Glutamatergic neuron (in vitro differentiated cells): ENCODE data around the gene OR3A3. TPM values are rescaled to one million over a fixed set of nuclear protein-coding genes. Genes with fewer than 3 reads are reported as not detected.
"Not testable (repeated sequence)": the region's sequence is repeated elsewhere in the genome, so short reads cannot be mapped to it uniquely, and the experiment has no call there.

Source experiments
- DNase-seq: peaks from one replicate; pipeline ENCODE4 v3.0.0; 2022
- H3K27ac Mint-ChIP-seq: one replicate; pipeline ENCODE4 v1.8.0; 2020; ENCODE audit warnings: mild to moderate bottlenecking, mixed read lengths, inconsistent platforms; ENCODE audit not compliant: unreplicated experiment
- H3K27me3 Mint-ChIP-seq: one replicate; pipeline ENCODE4 v1.8.0; 2020; ENCODE audit warnings: mild to moderate bottlenecking, moderate library complexity, mixed read lengths, inconsistent platforms; ENCODE audit not compliant: unreplicated experiment
- H3K36me3 Mint-ChIP-seq: one replicate; pipeline ENCODE4 v1.8.0; 2020; ENCODE audit warnings: mild to moderate bottlenecking, mixed read lengths, inconsistent platforms; ENCODE audit not compliant: unreplicated experiment
- H3K4me1 Mint-ChIP-seq: one replicate; pipeline ENCODE4 v1.8.0; 2020; ENCODE audit warnings: mild to moderate bottlenecking, low read depth, mixed read lengths, inconsistent platforms; ENCODE audit not compliant: unreplicated experiment
- H3K4me3 Mint-ChIP-seq: one replicate; pipeline ENCODE4 v1.8.0; 2020; ENCODE audit warnings: mild to moderate bottlenecking, mixed read lengths, inconsistent platforms; ENCODE audit not compliant: unreplicated experiment
- H3K9me3 Mint-ChIP-seq: one replicate; pipeline ENCODE4 v1.8.0; 2020; ENCODE audit warnings: mild to moderate bottlenecking, moderate library complexity, mixed read lengths, inconsistent platforms; ENCODE audit not compliant: unreplicated experiment
- total RNA-seq: library from RNA; stranded (reverse); fragmentation: NEBNext Ultra II Directional; extraction: Animal tissue kit (Norgen Biotek cat#: 25700); gene quantifications from one replicate; pipeline ENCODE4 v1.2.1, GENCODE V29; 2021; ENCODE audit not compliant: unreplicated experiment
- TF ChIP-seq, protein P1 (sequence below): fragments of 200-600 bp; sonication (generic); IDR thresholded peaks from one replicate; pipeline ENCODE4 v1.5.0; 2021; ENCODE audit not compliant: partially characterized antibody, unreplicated experiment

The OR3A3 gene
- total RNA-seq, 1 donor from 2014 or later: not detected

DNA sequence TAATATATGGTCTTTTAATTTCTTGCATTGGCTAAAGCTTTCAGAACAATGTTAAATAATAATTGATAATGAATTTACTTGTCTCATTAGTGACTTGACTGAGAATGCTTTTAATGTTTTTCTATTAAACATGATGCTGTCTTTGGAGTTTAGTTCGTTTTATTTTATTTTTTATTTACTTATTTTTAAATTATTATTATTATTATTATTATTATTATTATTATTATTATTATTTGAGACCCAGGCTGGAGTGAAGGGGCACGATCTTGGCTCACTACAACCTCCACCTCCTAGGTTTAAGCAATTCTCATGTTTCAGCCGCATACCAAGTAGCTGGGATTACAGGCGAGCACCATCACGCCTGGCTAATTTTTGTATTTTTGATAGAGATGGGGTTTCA lies 4.4 kb downstream of the OR3A3 start:
- Mint-ChIP-seq H3K36me3 (no peaks in the 10 kb centered on the region), H3K4me1 (no peaks in the 10 kb centered on the region), H3K27ac (no peak overlapping the region), H3K27me3 (no peaks in the 10 kb centered on the region), H3K9me3 (no peaks in the 10 kb centered on the region), H3K4me3 (no peak overlapping the region)
- TF ChIP-seq, protein P1, sequence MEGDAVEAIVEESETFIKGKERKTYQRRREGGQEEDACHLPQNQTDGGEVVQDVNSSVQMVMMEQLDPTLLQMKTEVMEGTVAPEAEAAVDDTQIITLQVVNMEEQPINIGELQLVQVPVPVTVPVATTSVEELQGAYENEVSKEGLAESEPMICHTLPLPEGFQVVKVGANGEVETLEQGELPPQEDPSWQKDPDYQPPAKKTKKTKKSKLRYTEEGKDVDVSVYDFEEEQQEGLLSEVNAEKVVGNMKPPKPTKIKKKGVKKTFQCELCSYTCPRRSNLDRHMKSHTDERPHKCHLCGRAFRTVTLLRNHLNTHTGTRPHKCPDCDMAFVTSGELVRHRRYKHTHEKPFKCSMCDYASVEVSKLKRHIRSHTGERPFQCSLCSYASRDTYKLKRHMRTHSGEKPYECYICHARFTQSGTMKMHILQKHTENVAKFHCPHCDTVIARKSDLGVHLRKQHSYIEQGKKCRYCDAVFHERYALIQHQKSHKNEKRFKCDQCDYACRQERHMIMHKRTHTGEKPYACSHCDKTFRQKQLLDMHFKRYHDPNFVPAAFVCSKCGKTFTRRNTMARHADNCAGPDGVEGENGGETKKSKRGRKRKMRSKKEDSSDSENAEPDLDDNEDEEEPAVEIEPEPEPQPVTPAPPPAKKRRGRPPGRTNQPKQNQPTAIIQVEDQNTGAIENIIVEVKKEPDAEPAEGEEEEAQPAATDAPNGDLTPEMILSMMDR: no peak
- DNase-seq: no peak

DNA sequence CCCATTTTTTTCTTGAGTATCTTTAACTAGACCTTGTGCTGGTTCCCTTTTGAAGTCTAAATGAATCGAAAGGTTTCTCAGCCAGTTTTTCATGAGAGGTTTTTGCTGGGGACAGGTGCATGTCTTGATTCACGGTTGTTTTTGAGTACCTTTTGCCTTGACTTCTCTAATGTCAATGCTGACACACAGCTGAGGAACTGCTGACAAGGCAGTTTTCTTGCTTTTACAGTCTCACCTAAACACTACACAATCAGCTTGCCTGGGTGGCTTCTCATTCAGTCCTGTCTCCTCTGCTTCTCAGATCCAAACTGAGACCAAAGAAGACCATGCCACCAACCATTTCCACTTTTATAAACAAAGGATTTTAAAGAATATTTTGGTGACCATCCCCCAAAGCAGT lies 7.1 kb downstream of the OR3A3 start:
- Mint-ChIP-seq H3K4me1 (no peaks in the 10 kb centered on the region), H3K36me3 (no peaks in the 10 kb centered on the region), H3K4me3 (no peak overlapping the region), H3K27me3 (no peaks in the 10 kb centered on the region), H3K9me3 (no peaks in the 10 kb centered on the region), H3K27ac (no peak overlapping the region)
- no peak for DNase-seq
- TF ChIP-seq, protein P1: no peak

DNA sequence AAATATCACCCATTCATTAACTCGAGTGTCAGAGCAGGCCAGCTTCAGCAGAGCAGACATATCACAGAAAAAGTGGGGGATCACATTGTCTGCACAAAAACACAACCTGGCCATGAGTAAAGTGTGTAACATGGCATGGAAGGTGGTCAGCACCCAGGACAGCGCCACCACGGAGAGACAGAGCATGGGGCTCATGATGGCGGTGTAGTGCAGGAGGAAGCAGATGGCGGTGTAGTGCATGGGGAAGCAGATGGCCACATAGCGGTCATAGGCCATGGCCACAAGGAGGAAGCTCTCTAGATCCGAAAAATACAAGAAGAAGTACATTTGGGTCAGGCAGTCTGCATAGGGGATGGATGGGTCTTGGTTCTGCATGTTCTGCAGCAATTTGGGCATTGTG lies 22.0 kb downstream of the OR3A3 start:
- not testable (repeated sequence) for H3K9me3 Mint-ChIP-seq, H3K4me1 Mint-ChIP-seq, H3K27ac Mint-ChIP-seq, H3K27me3 Mint-ChIP-seq, DNase-seq, H3K36me3 Mint-ChIP-seq, H3K4me3 Mint-ChIP-seq

DNA sequence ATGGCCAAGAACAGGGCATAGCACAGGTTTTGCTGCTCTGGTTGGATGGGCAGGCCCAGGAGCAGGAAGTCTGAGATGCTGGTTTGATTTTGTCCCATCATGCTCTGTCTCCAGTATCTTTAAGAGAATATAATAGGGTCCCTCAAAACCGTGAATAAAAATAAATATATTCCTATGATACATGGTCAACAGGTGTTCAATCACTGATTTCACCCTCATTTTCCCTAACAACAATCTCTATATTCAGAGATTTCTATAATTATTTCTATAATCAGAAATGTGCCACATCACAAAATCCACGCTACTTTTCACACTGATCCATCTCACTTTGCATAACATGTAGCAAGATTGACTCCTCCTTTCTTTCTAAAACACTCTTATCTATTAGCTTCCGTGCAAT lies 22.6 kb downstream of the OR3A3 start, which contains the start of gene OR1E2:
OR1E2 (minus strand) TSS at position 101 of the 400 bp plus-strand sequence; CDS start at position 101, 0 bp downstream.
- Mint-ChIP-seq H3K36me3 (no peaks in the 10 kb centered on the region), H3K4me3 (no peak within 1 kb of the TSS), H3K9me3 (peaks cover 2% of the 10 kb centered on the region), H3K27ac (no peak within 1 kb of the TSS), H3K27me3 (no peaks in the 10 kb centered on the region), H3K4me1 (no peaks in the 10 kb centered on the region)
- TF ChIP-seq, protein P1: no peak
- no peak for DNase-seq

DNA sequence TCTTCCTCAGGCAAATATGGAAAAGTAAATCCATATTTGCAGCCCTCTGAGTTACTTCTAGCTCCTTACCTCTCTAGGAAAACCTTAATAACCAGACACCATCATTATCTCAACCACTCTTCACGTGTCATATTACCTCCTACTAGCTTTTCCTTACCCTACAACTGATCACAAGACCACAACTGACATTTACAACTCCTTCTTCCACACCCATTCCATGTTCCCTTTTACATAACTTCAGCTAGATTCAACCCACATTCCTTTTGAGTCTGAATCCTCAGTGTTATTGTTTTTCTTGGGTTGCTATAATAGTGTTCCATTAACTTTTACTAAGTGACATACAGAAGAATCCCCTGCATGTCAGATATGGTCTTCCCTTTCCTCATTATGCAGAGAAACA lies 27.2 kb downstream of the OR3A3 start:
- no peak overlapping the region for H3K27ac Mint-ChIP-seq
- no peaks in the 10 kb centered on the region for H3K36me3 Mint-ChIP-seq
- no peaks in the 10 kb centered on the region for H3K27me3 Mint-ChIP-seq
- H3K4me1 Mint-ChIP-seq: no peaks in the 10 kb centered on the region
- DNase-seq: no peak
- no peak overlapping the region for H3K4me3 Mint-ChIP-seq
- TF ChIP-seq, protein P1: no peak
- peaks cover 2% of the 10 kb centered on the region for H3K9me3 Mint-ChIP-seq

DNA sequence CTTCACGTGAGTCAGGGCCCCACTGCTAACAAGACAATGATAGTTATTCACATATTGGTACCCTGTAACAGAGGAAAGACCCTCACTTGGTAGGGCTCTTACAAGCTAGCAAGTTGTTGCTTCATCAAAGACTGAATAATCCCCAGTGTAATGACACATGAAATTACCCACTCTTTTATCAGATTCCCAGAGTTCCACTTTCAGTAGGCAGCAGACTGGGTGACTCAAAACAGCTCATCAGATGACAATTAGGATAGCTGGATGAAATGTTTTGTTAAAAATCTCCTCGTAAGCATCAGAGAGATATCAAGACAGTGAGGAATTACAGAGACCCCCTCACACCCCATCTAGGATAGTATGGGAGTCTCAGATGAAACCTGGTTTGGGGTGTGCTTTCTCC lies 29.3 kb downstream of the OR3A3 start:
- no peak for DNase-seq
- TF ChIP-seq, protein P1: no peak
- H3K36me3 Mint-ChIP-seq: no peaks in the 10 kb centered on the region

More for the DNA sequence above, 29.3 kb downstream of the OR3A3 start:
- Mint-ChIP-seq H3K27ac (no peak overlapping the region), H3K27me3 (no peaks in the 10 kb centered on the region), H3K4me1 (no peaks in the 10 kb centered on the region), H3K4me3 (no peak overlapping the region), H3K9me3 (peaks cover 2% of the 10 kb centered on the region)
